ENCODE data around the gene UBE2G1.
A peak's percentile ranks its signal among the peaks of the same experiment; 100 is the strongest.

The UBE2G1 gene

GRCh38 chr17:4334332-4334731, 32.1 kb downstream of the UBE2G1 start:
- Histone ChIP-seq H3K36me3 (ENCODE audit: control insufficient read depth, insufficient read depth, low read length) (peaks cover 1% of the 10 kb centered on the region), H3K9me3 (ENCODE audit: control insufficient read depth, low read length) (no peaks in the 10 kb centered on the region), H3K4me3 (ENCODE audit: extremely low read depth, insufficient read depth, low read length, poor library complexity, severe bottlenecking) (no peak overlapping the region), H3K4me1 (ENCODE audit: control insufficient read depth, insufficient read depth, low read length, poor library complexity, severe bottlenecking) (peaks cover 30% of the 10 kb centered on the region), H3K27ac (ENCODE audit: low read depth, low read length, severe bottlenecking) (no peak overlapping the region)
- WGBS, 2 experiments (ENCODE audit: insufficient coverage in 2 of 2) = 100% methylated on average over 1 of the region's 6 CpGs

- no peaks in the 10 kb centered on the region for H3K9me3 ChIP-seq (ENCODE audit: control insufficient read depth, low read length)
- WGBS, 2 experiments (ENCODE audit: insufficient coverage in 2 of 2) = 96 to 98% methylated on average over 5 to 7 of the region's 9 CpGs
- no peak overlapping the region for H3K4me3 ChIP-seq (ENCODE audit: extremely low read depth, insufficient read depth, low read length, poor library complexity, severe bottlenecking)
- H3K36me3 ChIP-seq (ENCODE audit: control insufficient read depth, insufficient read depth, low read length) = peaks cover 4% of the 10 kb centered on the region
- peak overlapping the region; percentile 43 for H3K27ac ChIP-seq (ENCODE audit: low read depth, low read length, severe bottlenecking)
- H3K4me1 ChIP-seq (ENCODE audit: control insufficient read depth, insufficient read depth, low read length, poor library complexity, severe bottlenecking) = peaks cover 30% of the 10 kb centered on the region
Measured at GRCh38 chr17:4333041-4333440, 33.4 kb downstream of the UBE2G1 start.

GRCh38 chr17:4332296-4332970, 34.0 kb downstream of the UBE2G1 start:
- Histone ChIP-seq H3K4me1 (ENCODE audit: control insufficient read depth, insufficient read depth, low read length, poor library complexity, severe bottlenecking) (peaks cover 30% of the 10 kb centered on the region), H3K9me3 (ENCODE audit: control insufficient read depth, low read length) (no peaks in the 10 kb centered on the region), H3K36me3 (ENCODE audit: control insufficient read depth, insufficient read depth, low read length) (peaks cover 10% of the 10 kb centered on the region), H3K4me3 (ENCODE audit: extremely low read depth, insufficient read depth, low read length, poor library complexity, severe bottlenecking) (no peak overlapping the region), H3K27ac (ENCODE audit: low read depth, low read length, severe bottlenecking) (peak overlapping the region; percentile 43)
- 59 to 77% methylated on average over 3 to 6 of the region's 6 CpGs for WGBS, 2 experiments (ENCODE audit: insufficient coverage in 2 of 2)

DNA sequence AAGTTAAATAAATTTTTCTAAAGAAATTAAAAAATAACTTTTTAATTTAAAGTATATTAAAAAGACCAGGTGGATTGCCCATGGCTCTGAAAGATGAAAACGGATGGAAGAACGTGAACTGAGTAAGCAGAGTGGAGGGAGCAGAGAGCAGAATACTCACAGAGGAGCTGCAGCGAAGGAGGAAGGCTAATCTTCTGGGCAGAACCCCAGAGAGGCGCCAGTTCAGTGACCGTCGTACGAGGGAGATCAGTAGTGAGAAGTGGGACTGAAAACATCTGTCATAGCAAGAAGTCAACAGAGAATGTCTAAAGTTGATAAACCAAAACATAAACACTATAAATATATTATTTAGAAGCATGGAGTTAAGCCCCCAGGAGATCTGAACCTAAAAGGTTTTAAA, 34.9 kb downstream of the UBE2G1 start:
- Histone ChIP-seq H3K9me3 (ENCODE audit: control insufficient read depth, low read length) (no peaks in the 10 kb centered on the region), H3K36me3 (ENCODE audit: control insufficient read depth, insufficient read depth, low read length) (peaks cover 15% of the 10 kb centered on the region), H3K4me1 (ENCODE audit: control insufficient read depth, insufficient read depth, low read length, poor library complexity, severe bottlenecking) (peaks cover 30% of the 10 kb centered on the region), H3K4me3 (ENCODE audit: extremely low read depth, insufficient read depth, low read length, poor library complexity, severe bottlenecking) (no peak overlapping the region), H3K27ac (ENCODE audit: low read depth, low read length, severe bottlenecking) (no peak overlapping the region)
- WGBS, 2 experiments (ENCODE audit: insufficient coverage in 2 of 2) = 91 to 92% methylated on average over 3 to 4 of the region's 7 CpGs

GRCh38 chr17:4329838-4330237, 36.6 kb downstream of the UBE2G1 start:
- WGBS, 2 experiments (ENCODE audit: insufficient coverage in 2 of 2) = 79 to 82% methylated on average over 3 to 4 of the region's 7 CpGs
- H3K9me3 ChIP-seq (ENCODE audit: control insufficient read depth, low read length) = peaks cover 7% of the 10 kb centered on the region
- H3K4me1 ChIP-seq (ENCODE audit: control insufficient read depth, insufficient read depth, low read length, poor library complexity, severe bottlenecking) = peaks cover 27% of the 10 kb centered on the region
- peaks cover 18% of the 10 kb centered on the region for H3K36me3 ChIP-seq (ENCODE audit: control insufficient read depth, insufficient read depth, low read length)
- H3K27ac ChIP-seq (ENCODE audit: low read depth, low read length, severe bottlenecking) = no peak overlapping the region
- H3K4me3 ChIP-seq (ENCODE audit: extremely low read depth, insufficient read depth, low read length, poor library complexity, severe bottlenecking) = no peak overlapping the region

DNA sequence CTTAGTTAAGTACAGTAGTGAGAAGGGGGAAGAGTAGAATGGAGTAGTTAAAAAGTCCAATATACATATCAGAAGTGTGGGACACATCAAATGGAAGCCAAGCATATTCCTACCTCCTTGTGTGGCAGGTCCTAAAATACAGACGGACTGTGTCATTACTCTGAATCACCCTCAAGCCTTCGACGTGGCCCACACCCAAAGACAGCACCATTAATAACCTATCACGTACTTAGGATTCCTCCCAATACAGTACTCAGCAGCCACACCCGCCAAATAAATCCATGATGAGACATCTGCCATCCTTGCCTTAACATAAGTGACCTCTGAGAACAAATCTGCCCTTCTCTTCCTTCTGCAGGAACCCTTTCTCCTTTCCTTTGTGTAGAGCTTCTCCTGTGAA, 38.9 kb downstream of the UBE2G1 start:
- 97 to 98% methylated on average over 5 of the region's 5 CpGs for WGBS, 2 experiments (ENCODE audit: insufficient coverage in 2 of 2)
- no peak overlapping the region for H3K4me3 ChIP-seq (ENCODE audit: extremely low read depth, insufficient read depth, low read length, poor library complexity, severe bottlenecking)
- H3K4me1 ChIP-seq (ENCODE audit: control insufficient read depth, insufficient read depth, low read length, poor library complexity, severe bottlenecking) = peaks cover 20% of the 10 kb centered on the region
- peaks cover 7% of the 10 kb centered on the region for H3K9me3 ChIP-seq (ENCODE audit: control insufficient read depth, low read length)
- peaks cover 18% of the 10 kb centered on the region for H3K36me3 ChIP-seq (ENCODE audit: control insufficient read depth, insufficient read depth, low read length)
- H3K27ac ChIP-seq (ENCODE audit: low read depth, low read length, severe bottlenecking) = no peak overlapping the region

GRCh38 chr17:4326608-4327007, 39.9 kb downstream of the UBE2G1 start:
- peaks cover 18% of the 10 kb centered on the region for H3K36me3 ChIP-seq (ENCODE audit: control insufficient read depth, insufficient read depth, low read length)
- no peak overlapping the region for H3K4me3 ChIP-seq (ENCODE audit: extremely low read depth, insufficient read depth, low read length, poor library complexity, severe bottlenecking)
- H3K9me3 ChIP-seq (ENCODE audit: control insufficient read depth, low read length) = peaks cover 7% of the 10 kb centered on the region
- H3K4me1 ChIP-seq (ENCODE audit: control insufficient read depth, insufficient read depth, low read length, poor library complexity, severe bottlenecking) = peaks cover 10% of the 10 kb centered on the region
- WGBS, 2 experiments (ENCODE audit: insufficient coverage in 2 of 2) = 75 to 83% methylated on average over 1 of the region's 2 CpGs
- no peak overlapping the region for H3K27ac ChIP-seq (ENCODE audit: low read depth, low read length, severe bottlenecking)

DNA sequence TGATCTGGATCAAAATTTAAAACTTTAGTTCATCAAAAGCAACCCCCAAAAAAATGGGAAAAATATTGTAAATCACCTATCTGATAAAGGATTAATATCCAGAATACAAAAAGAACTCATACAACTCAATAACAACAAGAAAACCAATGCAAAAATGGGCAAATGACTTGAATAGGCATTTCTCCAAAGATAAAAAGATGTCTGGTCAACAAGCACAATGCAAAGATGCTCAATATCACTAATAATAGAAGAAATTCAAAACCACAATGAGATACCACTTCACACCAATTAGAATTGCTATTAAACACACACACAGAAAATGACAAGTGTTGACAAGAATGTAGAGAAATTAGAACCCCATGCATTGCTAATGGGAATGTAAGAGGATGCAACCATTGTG, 40.4 kb downstream of the UBE2G1 start:
- no peak overlapping the region for H3K4me3 ChIP-seq (ENCODE audit: extremely low read depth, insufficient read depth, low read length, poor library complexity, severe bottlenecking)
- H3K36me3 ChIP-seq (ENCODE audit: control insufficient read depth, insufficient read depth, low read length) = peaks cover 18% of the 10 kb centered on the region
- H3K4me1 ChIP-seq (ENCODE audit: control insufficient read depth, insufficient read depth, low read length, poor library complexity, severe bottlenecking) = peaks cover 8% of the 10 kb centered on the region
- H3K9me3 ChIP-seq (ENCODE audit: control insufficient read depth, low read length) = peaks cover 7% of the 10 kb centered on the region
- H3K27ac ChIP-seq (ENCODE audit: low read depth, low read length, severe bottlenecking) = no peak overlapping the region

DNA sequence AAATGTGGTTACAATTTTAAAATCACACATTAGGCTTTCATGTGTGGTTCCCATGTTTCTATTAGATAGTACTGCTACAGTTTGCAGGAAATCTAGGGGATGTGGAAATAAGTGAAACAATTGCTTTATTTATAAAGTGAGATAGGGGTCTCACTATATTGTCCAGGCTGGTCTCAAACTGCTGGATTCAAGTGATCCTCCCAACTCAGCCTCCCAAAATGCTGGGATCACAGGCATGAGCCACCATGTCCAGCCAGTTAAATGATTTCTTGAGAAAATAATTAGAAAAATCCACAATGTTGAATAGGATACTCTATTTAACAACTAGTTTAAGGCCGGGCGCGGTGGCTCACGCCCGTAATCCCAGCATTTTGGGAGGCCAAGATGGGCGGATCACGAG, 42.0 kb downstream of the UBE2G1 start:
- Histone ChIP-seq H3K36me3 (ENCODE audit: control insufficient read depth, insufficient read depth, low read length) (peaks cover 19% of the 10 kb centered on the region), H3K4me1 (ENCODE audit: control insufficient read depth, insufficient read depth, low read length, poor library complexity, severe bottlenecking) (no peaks in the 10 kb centered on the region), H3K27ac (ENCODE audit: low read depth, low read length, severe bottlenecking) (no peak overlapping the region), H3K4me3 (ENCODE audit: extremely low read depth, insufficient read depth, low read length, poor library complexity, severe bottlenecking) (no peak overlapping the region), H3K9me3 (ENCODE audit: control insufficient read depth, low read length) (peaks cover 7% of the 10 kb centered on the region)
- 92 to 98% methylated on average over 7 of the region's 7 CpGs for WGBS, 2 experiments (ENCODE audit: insufficient coverage in 2 of 2)

GRCh38 chr17:4319221-4319620, 47.3 kb downstream of the UBE2G1 start:
- Histone ChIP-seq H3K27ac (ENCODE audit: low read depth, low read length, severe bottlenecking) (no peak overlapping the region), H3K36me3 (ENCODE audit: control insufficient read depth, insufficient read depth, low read length) (peaks cover 10% of the 10 kb centered on the region), H3K9me3 (ENCODE audit: control insufficient read depth, low read length) (no peaks in the 10 kb centered on the region), H3K4me1 (ENCODE audit: control insufficient read depth, insufficient read depth, low read length, poor library complexity, severe bottlenecking) (no peaks in the 10 kb centered on the region), H3K4me3 (ENCODE audit: extremely low read depth, insufficient read depth, low read length, poor library complexity, severe bottlenecking) (no peak overlapping the region)
- 91 to 98% methylated on average over 2 to 4 of the region's 4 CpGs for WGBS, 2 experiments (ENCODE audit: insufficient coverage in 2 of 2)

DNA sequence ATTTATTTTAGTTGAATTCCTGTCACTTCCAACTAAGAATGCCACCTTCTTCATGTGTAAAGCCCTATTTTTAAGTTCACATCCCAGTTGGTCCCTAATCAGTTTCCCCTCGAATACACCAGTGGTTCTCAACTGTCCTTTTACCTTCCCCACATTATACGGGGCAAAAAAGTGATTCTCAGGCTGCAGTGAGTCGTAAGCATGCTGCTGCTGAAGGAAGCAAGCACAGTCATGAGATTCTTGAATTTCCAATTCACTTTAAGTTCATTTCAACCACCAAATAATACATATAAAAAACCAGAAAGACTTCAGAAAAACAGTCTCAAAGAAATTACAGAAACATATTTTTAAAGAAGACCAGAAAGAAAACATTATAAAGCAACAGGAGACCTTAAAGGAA, 47.9 kb downstream of the UBE2G1 start:
- H3K36me3 ChIP-seq (ENCODE audit: control insufficient read depth, insufficient read depth, low read length) = peaks cover 10% of the 10 kb centered on the region
- no peaks in the 10 kb centered on the region for H3K4me1 ChIP-seq (ENCODE audit: control insufficient read depth, insufficient read depth, low read length, poor library complexity, severe bottlenecking)
- no peak overlapping the region for H3K27ac ChIP-seq (ENCODE audit: low read depth, low read length, severe bottlenecking)
- no peak overlapping the region for H3K4me3 ChIP-seq (ENCODE audit: extremely low read depth, insufficient read depth, low read length, poor library complexity, severe bottlenecking)
- H3K9me3 ChIP-seq (ENCODE audit: control insufficient read depth, low read length) = no peaks in the 10 kb centered on the region
- 59 to 92% methylated on average over 2 to 3 of the region's 3 CpGs for WGBS, 2 experiments (ENCODE audit: insufficient coverage in 2 of 2)
